Effector memory CD8-positive, alpha-beta T cell (primary cell): Measurements from ENCODE around the gene BUD13.

Experiments
- ATAC-seq: fragments of 150-1000 bp; cut with Tn5 transposase; replicated peaks from 2 replicates; pipeline ENCODE4 v1.10.0; 2021; ENCODE audit warnings: mild to moderate bottlenecking, moderate library complexity
- DNase-seq, 3 experiments: peaks; one replicate each; pipeline ENCODE4 v3.0.0; 2021
- H3K27ac Mint-ChIP-seq, 2 donors: one replicate each; pipeline ENCODE4 v1.8.0; 2022; ENCODE audit warnings: mild to moderate bottlenecking in 2 of 2, mixed read lengths in 2 of 2, moderate library complexity in 2 of 2
- H3K27me3 Mint-ChIP-seq, 2 donors: one replicate each; pipeline ENCODE4 v1.8.0; 2022; ENCODE audit warnings: mixed read lengths in 2 of 2
- H3K36me3 Mint-ChIP-seq: one replicate; pipeline ENCODE4 v1.8.0; 2022; ENCODE audit warnings: mild to moderate bottlenecking, moderate library complexity, mixed read lengths; ENCODE audit not compliant: insufficient read depth
- H3K4me1 Mint-ChIP-seq, 2 donors: one replicate each; pipeline ENCODE4 v1.8.0; 2022; ENCODE audit warnings: low read depth in 2 of 2, mixed read lengths in 2 of 2
- H3K4me3 Mint-ChIP-seq, 2 donors: one replicate each; pipeline ENCODE4 v1.8.0; 2022; ENCODE audit warnings: mild to moderate bottlenecking in 2 of 2, mixed read lengths in 2 of 2, moderate library complexity in 2 of 2
- H3K9me3 Mint-ChIP-seq, 2 donors: one replicate each; pipeline ENCODE4 v1.8.0; 2022; ENCODE audit warnings: mixed read lengths in 2 of 2

The BUD13 gene

GRCh38 chr11:116731097-116731761 lies 41.6 kb downstream of the BUD13 start:
- Mint-ChIP-seq H3K4me1 (peaks cover 5 to 9% of the 10 kb centered on the region in 2 donors), H3K4me3 (no peak overlapping the region), H3K27me3 (peaks cover 32 to 46% of the 10 kb centered on the region in 2 donors), H3K27ac (no peak overlapping the region), H3K36me3 (no peaks in the 10 kb centered on the region), H3K9me3 (no peaks in the 10 kb centered on the region)
- DNase-seq, result no peak
- ATAC-seq, result no peak

DNA sequence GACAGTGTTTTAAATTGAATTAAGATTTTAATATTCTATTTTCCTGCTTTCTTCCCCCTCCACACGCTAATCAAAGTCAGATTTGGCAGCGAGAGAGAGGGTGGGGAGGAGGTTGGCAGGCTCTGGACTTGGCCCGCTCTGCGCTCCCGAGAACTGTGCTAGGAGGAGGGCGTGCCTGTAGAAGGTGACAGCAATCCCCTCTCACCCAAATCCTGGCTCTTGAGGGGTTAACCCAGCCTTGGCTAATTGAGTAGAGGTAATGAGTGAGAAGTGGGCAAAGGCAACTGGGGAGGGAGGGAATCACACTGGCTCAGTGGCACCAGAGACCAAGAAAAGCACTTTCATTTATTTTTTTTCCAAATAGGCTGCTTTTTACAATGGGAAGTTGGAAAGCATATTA lies 42.2 kb downstream of the BUD13 start:
- H3K36me3 Mint-ChIP-seq, result no peaks in the 10 kb centered on the region
- no peak overlapping the region for H3K4me3 Mint-ChIP-seq
- peaks cover 32 to 52% of the 10 kb centered on the region in 2 donors for H3K27me3 Mint-ChIP-seq
- peaks cover 5 to 9% of the 10 kb centered on the region in 2 donors for H3K4me1 Mint-ChIP-seq
- H3K9me3 Mint-ChIP-seq, result no peaks in the 10 kb centered on the region
- DNase-seq, result no peak
- H3K27ac Mint-ChIP-seq, result no peak overlapping the region
- no peak for ATAC-seq

DNA sequence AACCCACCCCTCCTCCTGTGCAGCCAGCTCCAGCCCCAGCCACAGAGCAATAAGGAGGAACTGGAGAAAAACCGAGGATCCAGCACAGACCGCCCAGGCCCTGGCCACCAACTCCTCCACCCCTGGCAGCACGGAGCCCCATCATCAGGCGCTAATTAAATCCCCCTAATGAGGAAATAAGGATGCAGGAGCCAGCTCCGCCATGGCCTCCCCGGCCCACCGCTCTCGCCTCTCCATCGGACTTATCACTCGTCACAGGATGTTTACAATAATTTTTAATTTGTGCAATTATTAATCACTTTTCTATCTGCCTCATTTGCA lies 42.6 kb downstream of the BUD13 start:
- Mint-ChIP-seq H3K9me3 (no peaks in the 10 kb centered on the region), H3K27ac (no peak overlapping the region), H3K36me3 (no peaks in the 10 kb centered on the region), H3K4me3 (no peak overlapping the region), H3K27me3 (peaks cover 32 to 56% of the 10 kb centered on the region in 2 donors), H3K4me1 (peaks cover 5 to 9% of the 10 kb centered on the region in 2 donors)
- ATAC-seq (no peak), DNase-seq (no peak)

- ATAC-seq, result no peak
- Mint-ChIP-seq H3K27ac (no peak overlapping the region), H3K27me3 (peaks cover 36 to 61% of the 10 kb centered on the region in 2 donors), H3K9me3 (no peaks in the 10 kb centered on the region), H3K36me3 (peaks cover under 1% of the 10 kb centered on the region), H3K4me1 (peaks cover 5 to 9% of the 10 kb centered on the region in 2 donors), H3K4me3 (no peak overlapping the region)
- DNase-seq, result no peak
Measured at GRCh38 chr11:116729501-116730240, 43.1 kb downstream of the BUD13 start.

DNA sequence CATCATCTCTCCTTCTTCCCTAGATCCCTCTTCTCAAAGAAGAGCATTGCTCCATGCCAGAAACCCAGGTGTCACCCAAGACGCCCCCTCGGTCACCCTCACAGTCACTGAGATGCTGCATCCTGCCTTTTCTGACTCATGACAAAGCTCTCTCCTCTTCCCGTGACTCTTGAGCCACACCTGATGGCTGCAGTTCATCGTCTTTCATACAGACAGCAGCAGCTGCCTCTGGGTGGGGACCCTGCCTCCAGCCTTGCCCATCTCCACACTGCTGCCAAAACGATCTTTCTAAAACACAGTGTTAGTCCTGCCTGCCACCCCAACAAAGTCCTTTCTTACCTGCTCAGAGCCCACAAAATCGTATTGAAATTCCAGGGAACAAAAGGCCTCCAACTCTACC lies 44.8 kb downstream of the BUD13 start:
- H3K4me1 Mint-ChIP-seq, result peaks cover 5 to 6% of the 10 kb centered on the region in 2 donors
- no peaks in the 10 kb centered on the region for H3K9me3 Mint-ChIP-seq
- ATAC-seq (no peak), DNase-seq (no peak)
- peaks cover 48 to 78% of the 10 kb centered on the region in 2 donors for H3K27me3 Mint-ChIP-seq
- no peak overlapping the region for H3K4me3 Mint-ChIP-seq
- peaks cover 3% of the 10 kb centered on the region for H3K36me3 Mint-ChIP-seq
- H3K27ac Mint-ChIP-seq, result no peak overlapping the region

DNA sequence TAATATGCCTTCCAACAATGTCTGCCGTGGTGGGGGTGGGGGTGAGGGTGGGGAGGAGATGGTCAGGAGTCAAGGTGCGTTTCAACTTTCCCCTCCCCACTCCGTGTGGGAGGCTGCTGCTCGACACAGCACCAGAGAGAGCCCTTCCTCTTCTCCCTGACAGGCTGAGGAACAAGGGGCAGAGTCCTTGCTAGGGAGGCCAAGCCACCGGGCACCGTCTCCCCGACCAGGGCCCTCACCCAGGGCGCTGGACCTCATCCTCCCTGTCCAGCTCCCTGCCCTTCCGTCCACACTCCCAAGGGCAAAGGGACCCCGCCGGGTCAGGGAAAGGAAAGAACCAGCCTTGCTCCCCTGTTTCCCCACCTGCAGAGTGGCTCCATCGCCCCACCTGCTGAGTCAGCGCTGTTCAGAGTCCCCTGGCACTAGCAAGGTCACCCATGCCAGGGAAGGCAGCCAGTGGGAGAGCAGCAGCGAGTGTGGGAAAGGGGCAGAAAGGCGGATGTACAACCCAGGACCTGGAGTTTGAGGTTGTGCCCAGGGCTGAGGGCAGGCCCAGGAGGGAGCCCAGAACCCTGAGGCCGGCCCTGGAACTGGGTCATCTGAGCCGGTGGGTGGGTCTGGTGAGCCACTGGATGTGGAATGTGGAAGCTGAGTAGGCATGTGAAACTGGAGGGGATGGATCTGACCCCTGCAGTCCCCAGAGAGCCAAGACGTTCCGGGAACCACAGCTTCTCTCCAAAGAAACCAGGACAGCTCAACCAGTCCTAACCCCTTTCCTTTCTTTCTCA lies 47.2 kb downstream of the BUD13 start:
- H3K36me3 Mint-ChIP-seq, result peaks cover 3% of the 10 kb centered on the region
- peaks cover 40 to 86% of the 10 kb centered on the region in 2 donors for H3K27me3 Mint-ChIP-seq

GRCh38 chr11:116724813-116725212 lies 48.0 kb downstream of the BUD13 start:
- Mint-ChIP-seq H3K4me1 (peaks cover 0 to 2% of the 10 kb centered on the region in 2 donors), H3K4me3 (no peak overlapping the region), H3K9me3 (no peaks in the 10 kb centered on the region), H3K36me3 (peaks cover 3% of the 10 kb centered on the region), H3K27ac (no peak overlapping the region), H3K27me3 (peaks cover 40 to 90% of the 10 kb centered on the region in 2 donors)
- DNase-seq (no peak), ATAC-seq (no peak)

More for the DNA sequence above, 47.2 kb downstream of the BUD13 start:
- ATAC-seq, result no peak
- no peak overlapping the region for H3K27ac Mint-ChIP-seq
- H3K4me3 Mint-ChIP-seq, result no peak overlapping the region
- no peak for DNase-seq
- peaks cover 0 to 2% of the 10 kb centered on the region in 2 donors for H3K4me1 Mint-ChIP-seq
- H3K9me3 Mint-ChIP-seq, result no peaks in the 10 kb centered on the region

DNA sequence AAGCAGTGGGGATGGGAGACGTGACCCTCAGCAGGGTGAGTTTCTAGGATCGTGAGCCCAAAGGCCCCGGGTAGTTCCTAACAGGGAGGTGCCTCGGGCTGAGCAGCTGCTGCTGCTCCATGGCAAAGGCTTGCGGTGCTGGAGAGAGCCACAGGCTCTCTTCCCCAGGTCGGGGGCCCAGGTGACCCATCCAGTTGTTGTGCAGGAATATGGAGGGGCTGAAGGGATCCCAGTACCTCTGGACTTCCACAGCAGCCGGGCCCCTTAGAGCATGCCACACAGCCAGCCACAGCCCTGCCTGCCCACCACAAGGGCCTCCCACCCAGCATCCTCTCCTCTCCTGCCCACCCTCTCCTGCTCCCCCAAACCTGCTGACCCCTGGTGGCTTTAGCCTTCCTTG lies 49.3 kb downstream of the BUD13 start:
- DNase-seq (no peak), ATAC-seq (no peak)
- peaks cover 36 to 83% of the 10 kb centered on the region in 2 donors for H3K27me3 Mint-ChIP-seq
- no peak overlapping the region for H3K27ac Mint-ChIP-seq
- no peaks in the 10 kb centered on the region for H3K9me3 Mint-ChIP-seq
- peaks cover 3% of the 10 kb centered on the region for H3K36me3 Mint-ChIP-seq
- H3K4me3 Mint-ChIP-seq, result no peak overlapping the region
- H3K4me1 Mint-ChIP-seq, result peaks cover 0 to 2% of the 10 kb centered on the region in 2 donors

GRCh38 chr11:116721988-116722387 lies 50.8 kb downstream of the BUD13 start:
- no peak overlapping the region for H3K4me3 Mint-ChIP-seq
- ATAC-seq, result no peak
- peaks cover 3% of the 10 kb centered on the region for H3K36me3 Mint-ChIP-seq
- H3K4me1 Mint-ChIP-seq, result peaks cover 0 to 2% of the 10 kb centered on the region in 2 donors
- H3K27ac Mint-ChIP-seq, result no peak overlapping the region
- DNase-seq, result no peak
- peaks cover 28 to 74% of the 10 kb centered on the region in 2 donors for H3K27me3 Mint-ChIP-seq
- no peaks in the 10 kb centered on the region for H3K9me3 Mint-ChIP-seq

DNA sequence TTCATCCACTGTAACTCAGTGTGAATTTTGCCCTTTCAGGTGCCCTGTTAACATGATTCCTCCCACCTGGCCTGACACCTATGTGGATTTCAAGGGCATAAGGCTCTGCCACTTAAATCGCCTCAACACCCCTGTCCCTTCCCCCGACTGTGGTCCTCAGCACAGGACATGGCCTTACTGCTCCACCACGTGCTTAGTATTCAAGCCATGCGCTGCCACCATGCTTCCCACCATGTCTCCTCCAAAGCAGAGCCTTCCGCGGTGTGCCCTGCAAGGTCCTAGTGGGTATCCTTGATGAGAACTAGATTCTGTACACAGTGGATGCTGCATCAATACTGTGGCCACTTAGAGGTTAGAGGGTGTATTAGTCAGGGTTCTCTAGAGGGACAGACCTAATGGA lies 51.9 kb downstream of the BUD13 start:
- Mint-ChIP-seq H3K4me1 (peaks cover 0 to 2% of the 10 kb centered on the region in 2 donors), H3K27ac (no peak overlapping the region), H3K27me3 (peaks cover 20 to 63% of the 10 kb centered on the region in 2 donors), H3K36me3 (peaks cover 3% of the 10 kb centered on the region), H3K4me3 (no peak overlapping the region), H3K9me3 (no peaks in the 10 kb centered on the region)
- no peak for DNase-seq
- no peak for ATAC-seq

GRCh38 chr11:116718955-116719501 lies 53.8 kb downstream of the BUD13 start:
- DNase-seq (no peak), ATAC-seq (no peak)
- Mint-ChIP-seq H3K27me3 (peaks cover 19 to 55% of the 10 kb centered on the region in 2 donors), H3K9me3 (no peaks in the 10 kb centered on the region), H3K4me3 (no peak overlapping the region), H3K27ac (no peak overlapping the region), H3K4me1 (peaks cover 0 to 2% of the 10 kb centered on the region in 2 donors), H3K36me3 (no peaks in the 10 kb centered on the region)

DNA sequence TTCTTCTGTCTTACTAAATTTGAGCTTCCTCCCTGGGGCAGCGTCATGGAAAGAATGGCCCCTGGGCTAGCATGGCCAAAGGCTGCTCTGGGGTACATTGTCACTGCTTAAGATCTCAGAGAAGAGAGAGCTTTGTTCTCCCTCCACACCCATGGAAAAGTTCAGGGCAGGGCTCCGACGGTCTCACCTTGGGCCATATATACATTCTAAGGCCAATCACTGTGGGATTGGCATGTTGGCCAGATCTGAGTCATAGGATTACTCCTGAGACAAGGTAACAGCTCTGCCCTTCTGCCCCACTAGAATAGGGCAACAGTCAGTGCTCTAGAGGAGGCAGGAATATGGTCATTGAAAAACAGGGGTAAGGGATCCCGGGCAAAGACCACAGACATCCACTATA lies 56.2 kb downstream of the BUD13 start:
- ATAC-seq (no peak), DNase-seq (no peak)
- Mint-ChIP-seq H3K4me3 (no peak overlapping the region), H3K27me3 (peaks cover 25 to 50% of the 10 kb centered on the region in 2 donors), H3K9me3 (no peaks in the 10 kb centered on the region), H3K27ac (no peak overlapping the region), H3K36me3 (no peaks in the 10 kb centered on the region), H3K4me1 (no peaks in the 10 kb centered on the region)

- no peak for DNase-seq
- Mint-ChIP-seq H3K9me3 (no peaks in the 10 kb centered on the region), H3K27ac (no peak overlapping the region), H3K36me3 (no peaks in the 10 kb centered on the region), H3K4me3 (no peak overlapping the region), H3K4me1 (no peaks in the 10 kb centered on the region), H3K27me3 (peaks cover 34 to 50% of the 10 kb centered on the region in 2 donors)
- no peak for ATAC-seq
Measured at GRCh38 chr11:116715383-116715782, 57.4 kb downstream of the BUD13 start.
